ENCODE results near the gene TRAF3.

- no peak for TF ChIP-seq SUZ12 (IDR thresholded peaks at IDR 0.05; ENCODE audit: extremely low read depth, insufficient read depth, insufficient read length)
- TF ChIP-seq ZNF274 (IDR thresholded peaks at IDR 0.05; ENCODE audit: low read depth, low read length), result no peak
- no peak for TF ChIP-seq YY1 (IDR thresholded peaks at IDR 0.05; ENCODE audit: insufficient read depth, insufficient read length)
Measured at GRCh38 chr14:102769049-102769327, 8.3 kb upstream of the TRAF3 start.

Measured in NT2/D1 (cell line).